WTC11 (cell line): ENCODE results near the gene GID8.

ENCODE experiments used
- ARID4B ChIP-seq: sonication (generic); formaldehyde crosslinking; IDR thresholded peaks from 2 replicates; pipeline ENCODE4 v1.8.0; 2023; ENCODE audit warnings: missing genetic modification reagents, mild to moderate bottlenecking, borderline replicate concordance
- CBFB ChIP-seq: sonication (generic); formaldehyde crosslinking; IDR thresholded peaks from 2 replicates; pipeline ENCODE4 v1.8.1; 2022; ENCODE audit warnings: mild to moderate bottlenecking, low read depth, missing genetic modification reagents
- CTCF ChIP-seq: fragments of 200-600 bp; IDR thresholded peaks from 2 replicates; pipeline ENCODE4 v1.8.0; 2022; ENCODE audit warnings: antibody characterized with exemption
- EMX1 ChIP-seq: fragments of 250-450 bp; sonication (Bioruptor Pico); IDR thresholded peaks from 2 replicates; pipeline ENCODE4 v1.8.0; 2021; ENCODE audit warnings: mild to moderate bottlenecking
- FOXK1 ChIP-seq: sonication (generic); formaldehyde crosslinking; IDR thresholded peaks from 2 replicates; pipeline ENCODE4 v1.8.0; 2022; ENCODE audit warnings: mild to moderate bottlenecking, moderate library complexity, missing genetic modification reagents
- JUN ChIP-seq: sonication (generic); formaldehyde crosslinking; IDR thresholded peaks from 2 replicates; pipeline ENCODE4 v1.8.0; 2023; ENCODE audit warnings: mild to moderate bottlenecking, missing genetic modification reagents
- SP1 ChIP-seq: sonication (generic); formaldehyde crosslinking; conservative IDR thresholded peaks from 2 replicates; pipeline ENCODE4 v1.8.1; 2022; ENCODE audit warnings: missing genetic modification reagents
- TP53 ChIP-seq: sonication (generic); formaldehyde crosslinking; IDR thresholded peaks from 2 replicates; pipeline ENCODE4 v1.8.1; 2023; ENCODE audit warnings: mild to moderate bottlenecking, missing genetic modification reagents
- ZNF232 ChIP-seq: sonication (generic); formaldehyde crosslinking; IDR thresholded peaks from 2 replicates; pipeline ENCODE4 v1.8.0; 2022; ENCODE audit warnings: mild to moderate bottlenecking, missing genetic modification reagents
- TF ChIP-seq, protein P1 (sequence below): sonication (generic); formaldehyde crosslinking; IDR thresholded peaks from 2 replicates; pipeline ENCODE4 v1.8.1; 2023; ENCODE audit warnings: mild to moderate bottlenecking, missing genetic modification reagents, borderline replicate concordance
- TF ChIP-seq, protein P2 (sequence below): sonication (generic); formaldehyde crosslinking; IDR thresholded peaks from 2 replicates; pipeline ENCODE4 v1.8.0; 2023; ENCODE audit warnings: missing genetic modification reagents
- TF ChIP-seq, protein P3 (sequence below): sonication (generic); formaldehyde crosslinking; conservative IDR thresholded peaks from 2 replicates; pipeline ENCODE4 v1.8.1; 2022; ENCODE audit warnings: mild to moderate bottlenecking, missing genetic modification reagents

DNA sequence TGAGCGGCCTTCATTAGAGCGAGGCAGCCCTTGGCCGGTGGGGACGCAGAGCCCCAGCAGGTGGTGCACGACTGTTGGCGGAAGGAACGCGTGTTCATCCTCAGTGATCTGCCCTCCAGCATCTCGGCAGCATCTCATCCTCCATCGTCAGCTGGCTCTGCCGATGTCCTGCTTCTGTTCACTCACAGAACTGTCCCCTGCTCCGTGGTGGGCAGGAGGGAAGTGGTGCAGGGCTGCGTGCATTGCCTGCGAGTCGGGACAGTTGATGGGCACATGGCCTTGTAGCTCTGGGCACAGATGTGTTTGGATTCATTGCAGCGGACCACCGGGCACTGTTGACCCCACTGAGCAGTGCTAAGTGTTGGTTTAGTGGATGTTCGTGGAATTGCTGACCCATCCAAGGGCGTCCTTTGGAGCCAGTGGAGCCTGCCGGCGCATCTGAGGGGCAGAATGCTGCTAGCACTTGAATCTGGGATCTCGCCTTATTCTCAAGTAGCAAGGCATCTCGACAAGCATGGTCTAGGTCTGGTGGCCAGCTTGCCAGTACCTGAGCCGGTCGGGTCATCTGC lies 7.9 kb downstream of the GID8 start:
- no peak for TF ChIP-seq ARID4B (CRISPR knock-in tag)
- no peak for TF ChIP-seq SP1 (CRISPR knock-in tag)
- no peak for TF ChIP-seq CTCF
- no peak for TF ChIP-seq ZNF232
- no peak for TF ChIP-seq TP53 (CRISPR knock-in tag)
- TF ChIP-seq JUN (CRISPR knock-in tag) = no peak
- TF ChIP-seq CBFB (CRISPR knock-in tag) = no peak
- TF ChIP-seq, protein P1, sequence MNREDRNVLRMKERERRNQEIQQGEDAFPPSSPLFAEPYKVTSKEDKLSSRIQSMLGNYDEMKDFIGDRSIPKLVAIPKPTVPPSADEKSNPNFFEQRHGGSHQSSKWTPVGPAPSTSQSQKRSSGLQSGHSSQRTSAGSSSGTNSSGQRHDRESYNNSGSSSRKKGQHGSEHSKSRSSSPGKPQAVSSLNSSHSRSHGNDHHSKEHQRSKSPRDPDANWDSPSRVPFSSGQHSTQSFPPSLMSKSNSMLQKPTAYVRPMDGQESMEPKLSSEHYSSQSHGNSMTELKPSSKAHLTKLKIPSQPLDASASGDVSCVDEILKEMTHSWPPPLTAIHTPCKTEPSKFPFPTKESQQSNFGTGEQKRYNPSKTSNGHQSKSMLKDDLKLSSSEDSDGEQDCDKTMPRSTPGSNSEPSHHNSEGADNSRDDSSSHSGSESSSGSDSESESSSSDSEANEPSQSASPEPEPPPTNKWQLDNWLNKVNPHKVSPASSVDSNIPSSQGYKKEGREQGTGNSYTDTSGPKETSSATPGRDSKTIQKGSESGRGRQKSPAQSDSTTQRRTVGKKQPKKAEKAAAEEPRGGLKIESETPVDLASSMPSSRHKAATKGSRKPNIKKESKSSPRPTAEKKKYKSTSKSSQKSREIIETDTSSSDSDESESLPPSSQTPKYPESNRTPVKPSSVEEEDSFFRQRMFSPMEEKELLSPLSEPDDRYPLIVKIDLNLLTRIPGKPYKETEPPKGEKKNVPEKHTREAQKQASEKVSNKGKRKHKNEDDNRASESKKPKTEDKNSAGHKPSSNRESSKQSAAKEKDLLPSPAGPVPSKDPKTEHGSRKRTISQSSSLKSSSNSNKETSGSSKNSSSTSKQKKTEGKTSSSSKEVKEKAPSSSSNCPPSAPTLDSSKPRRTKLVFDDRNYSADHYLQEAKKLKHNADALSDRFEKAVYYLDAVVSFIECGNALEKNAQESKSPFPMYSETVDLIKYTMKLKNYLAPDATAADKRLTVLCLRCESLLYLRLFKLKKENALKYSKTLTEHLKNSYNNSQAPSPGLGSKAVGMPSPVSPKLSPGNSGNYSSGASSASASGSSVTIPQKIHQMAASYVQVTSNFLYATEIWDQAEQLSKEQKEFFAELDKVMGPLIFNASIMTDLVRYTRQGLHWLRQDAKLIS (CRISPR knock-in tag) = no peak
- TF ChIP-seq, protein P2, sequence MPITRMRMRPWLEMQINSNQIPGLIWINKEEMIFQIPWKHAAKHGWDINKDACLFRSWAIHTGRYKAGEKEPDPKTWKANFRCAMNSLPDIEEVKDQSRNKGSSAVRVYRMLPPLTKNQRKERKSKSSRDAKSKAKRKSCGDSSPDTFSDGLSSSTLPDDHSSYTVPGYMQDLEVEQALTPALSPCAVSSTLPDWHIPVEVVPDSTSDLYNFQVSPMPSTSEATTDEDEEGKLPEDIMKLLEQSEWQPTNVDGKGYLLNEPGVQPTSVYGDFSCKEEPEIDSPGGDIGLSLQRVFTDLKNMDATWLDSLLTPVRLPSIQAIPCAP = no peak
- no peak for TF ChIP-seq FOXK1 (CRISPR knock-in tag)
- TF ChIP-seq, protein P3, sequence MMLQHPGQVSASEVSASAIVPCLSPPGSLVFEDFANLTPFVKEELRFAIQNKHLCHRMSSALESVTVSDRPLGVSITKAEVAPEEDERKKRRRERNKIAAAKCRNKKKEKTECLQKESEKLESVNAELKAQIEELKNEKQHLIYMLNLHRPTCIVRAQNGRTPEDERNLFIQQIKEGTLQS = no peak
- no peak for TF ChIP-seq EMX1
